Dermis microvascular lymphatic vessel endothelial cell (primary cell): ENCODE results near the gene SGPP1. TPM values are rescaled to one million over a fixed set of nuclear protein-coding genes. Genes with fewer than 3 reads are reported as not detected.
"Not testable (repeated sequence)": the region's sequence is repeated elsewhere in the genome, so short reads cannot be mapped to it uniquely, and the experiment has no call there.

Experiments
- DNase-seq, 2 donors: peaks; one replicate each; pipeline versions ENCODE4 v3.0.0 to v3.0.0-alpha.2; 2010; ENCODE audit warnings: low read depth in 2 of 2
- total RNA-seq: library from RNA; depleted of rRNA; stranded (reverse); fragments of >200 nt; gene quantifications from 2 replicates; pipeline ENCODE4 v1.2.1, GENCODE V29; 2014

The SGPP1 gene
- total RNA-seq, 1 donor from 2014 or later = 9.9 TPM

DNA sequence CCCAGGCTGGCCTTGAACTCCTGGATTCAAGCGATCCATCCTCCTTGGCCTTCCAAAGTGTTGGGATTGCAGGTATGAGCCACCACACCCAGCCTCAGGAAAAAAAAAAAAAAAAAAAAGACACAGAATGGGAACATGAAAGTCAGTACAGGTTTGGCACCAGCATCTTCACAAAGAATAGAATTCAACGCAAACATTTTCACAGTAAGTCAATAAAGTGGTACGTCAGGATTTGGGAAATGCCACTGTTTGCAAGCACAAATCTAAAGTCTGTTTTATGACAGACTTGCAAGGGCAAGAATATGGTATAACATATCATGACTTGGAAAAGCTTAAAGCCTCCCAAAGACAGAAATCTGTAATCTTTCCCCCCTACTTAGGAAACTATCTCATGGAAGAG is 51.2 kb downstream of the SGPP1 start:
- no peak for DNase-seq

DNA sequence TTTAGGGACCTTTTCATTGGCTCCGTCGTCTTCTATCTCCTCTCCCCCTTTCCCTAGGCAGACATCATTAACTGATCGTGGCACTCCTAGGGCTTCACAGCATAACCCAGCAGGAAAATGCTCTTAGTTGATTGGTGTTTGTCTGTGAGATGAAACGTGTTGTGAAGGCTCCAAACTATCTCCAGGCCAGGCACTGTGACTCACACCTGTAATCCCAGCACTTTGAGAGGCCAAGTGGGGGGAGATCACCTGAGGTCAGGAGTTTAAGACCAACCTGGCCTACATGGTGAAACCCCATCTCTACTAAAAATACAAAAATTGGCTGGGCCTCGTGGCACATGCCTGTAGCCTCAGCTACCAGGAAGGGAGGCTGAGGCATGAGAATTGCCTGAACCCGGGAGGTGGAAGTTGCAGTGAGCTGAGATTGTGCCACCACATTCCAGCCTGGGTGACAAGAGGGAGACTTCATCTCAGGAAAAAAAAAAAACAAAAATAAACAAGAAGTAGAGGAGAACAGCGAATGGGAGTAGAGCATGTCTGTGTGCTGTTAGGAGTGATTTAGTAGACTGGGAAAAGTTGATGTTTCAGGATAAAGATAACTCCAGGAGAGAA is 53.9 kb downstream of the SGPP1 start:
- no peak for DNase-seq

DNA sequence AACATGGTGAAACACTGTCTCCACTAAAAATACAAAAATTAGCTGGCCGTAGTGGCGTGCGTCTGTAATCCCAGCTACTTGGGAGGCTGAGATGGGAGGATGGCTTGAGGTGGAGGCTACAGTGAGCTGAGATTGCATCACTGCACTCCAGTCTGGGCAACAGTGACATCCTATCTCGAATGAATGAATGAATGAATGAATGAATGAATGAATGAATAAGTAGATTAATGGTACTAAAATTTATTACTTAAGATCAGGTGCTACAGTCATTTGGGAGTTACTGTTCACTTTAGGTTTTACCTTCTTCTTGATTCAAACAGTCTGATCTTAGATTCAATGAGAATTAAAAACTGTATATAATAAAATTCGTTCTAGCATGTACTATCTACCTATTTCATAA is 54.6 kb downstream of the SGPP1 start:
- no peak for DNase-seq

DNA sequence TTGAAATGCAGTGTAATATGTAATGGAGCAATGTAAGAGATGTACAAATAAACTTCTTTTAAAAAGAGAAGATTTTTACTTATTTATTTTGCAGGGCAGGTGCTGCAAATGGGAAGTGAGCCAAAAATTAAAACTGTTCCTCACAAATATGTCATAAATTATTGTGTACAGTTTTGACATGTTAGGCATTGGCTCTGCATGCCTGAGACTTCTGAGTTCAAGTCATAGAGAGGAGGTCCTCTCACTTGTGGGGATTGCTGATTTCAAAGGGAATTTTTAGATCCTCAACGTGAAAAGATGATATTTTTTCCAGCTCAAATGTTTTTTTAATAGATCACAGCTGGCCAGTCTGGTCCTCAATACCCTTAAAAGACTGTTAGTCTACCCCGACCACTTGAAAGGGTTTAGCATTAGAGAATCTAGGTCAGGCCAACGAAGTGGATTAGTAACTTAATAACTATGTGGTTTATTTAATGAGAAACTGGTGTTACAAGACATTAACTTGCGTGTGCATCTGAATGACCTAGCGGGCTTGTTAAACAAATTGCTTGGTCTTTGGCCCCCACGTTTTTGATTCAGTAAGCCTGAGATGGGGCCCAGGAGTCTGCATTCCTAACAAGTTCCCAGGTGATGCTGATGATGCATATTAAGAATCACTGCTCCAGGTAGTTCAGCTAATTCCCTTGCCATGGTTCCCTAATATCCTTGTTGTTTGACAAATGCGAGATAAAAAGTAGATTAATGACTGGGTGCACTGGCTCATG is 55.3 kb downstream of the SGPP1 start:
- no peak for DNase-seq

DNA sequence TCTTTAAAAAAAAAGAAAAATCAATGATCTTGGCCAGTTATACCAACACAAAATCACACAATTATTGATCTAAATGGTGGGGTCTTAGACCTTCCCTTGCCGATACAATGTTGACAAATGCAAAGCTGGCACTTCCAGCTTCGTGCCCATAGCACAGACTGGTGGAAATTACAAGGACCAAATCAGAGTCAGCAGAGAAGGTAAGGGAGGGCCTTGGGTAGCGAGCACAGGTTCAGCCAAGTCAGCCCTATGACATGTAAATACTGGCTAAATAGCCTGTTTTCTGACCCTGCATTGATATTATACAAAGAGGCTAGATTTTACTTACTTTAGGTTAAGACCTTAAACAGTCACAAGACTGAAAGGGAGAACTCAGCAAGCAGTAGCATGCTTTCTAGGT is 55.9 kb downstream of the SGPP1 start:
- no peak for DNase-seq

DNA sequence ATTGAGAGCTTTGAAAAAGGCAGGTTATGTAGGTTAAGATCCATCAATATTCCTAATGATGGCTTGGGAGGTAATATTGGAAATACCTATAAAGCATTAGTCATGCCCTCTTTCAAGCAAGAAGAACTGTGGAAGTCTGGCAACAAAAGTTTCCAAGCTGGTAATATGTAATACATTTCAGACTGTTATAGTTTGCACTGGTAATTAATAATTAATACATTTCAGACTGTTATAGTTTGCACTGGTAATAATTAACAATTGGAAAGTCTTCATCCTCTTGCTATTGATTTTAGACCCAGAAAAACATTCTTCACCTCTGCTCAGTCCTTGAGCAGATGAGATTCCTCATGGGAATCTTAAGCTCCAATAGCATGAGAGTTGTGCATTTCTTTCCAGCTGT is 57.2 kb downstream of the SGPP1 start:
- DNase-seq = no peak

- DNase-seq = no peak
These were observed 61.5 kb downstream of the SGPP1 start for GRCh38 chr14:63666335-63666734.

DNA sequence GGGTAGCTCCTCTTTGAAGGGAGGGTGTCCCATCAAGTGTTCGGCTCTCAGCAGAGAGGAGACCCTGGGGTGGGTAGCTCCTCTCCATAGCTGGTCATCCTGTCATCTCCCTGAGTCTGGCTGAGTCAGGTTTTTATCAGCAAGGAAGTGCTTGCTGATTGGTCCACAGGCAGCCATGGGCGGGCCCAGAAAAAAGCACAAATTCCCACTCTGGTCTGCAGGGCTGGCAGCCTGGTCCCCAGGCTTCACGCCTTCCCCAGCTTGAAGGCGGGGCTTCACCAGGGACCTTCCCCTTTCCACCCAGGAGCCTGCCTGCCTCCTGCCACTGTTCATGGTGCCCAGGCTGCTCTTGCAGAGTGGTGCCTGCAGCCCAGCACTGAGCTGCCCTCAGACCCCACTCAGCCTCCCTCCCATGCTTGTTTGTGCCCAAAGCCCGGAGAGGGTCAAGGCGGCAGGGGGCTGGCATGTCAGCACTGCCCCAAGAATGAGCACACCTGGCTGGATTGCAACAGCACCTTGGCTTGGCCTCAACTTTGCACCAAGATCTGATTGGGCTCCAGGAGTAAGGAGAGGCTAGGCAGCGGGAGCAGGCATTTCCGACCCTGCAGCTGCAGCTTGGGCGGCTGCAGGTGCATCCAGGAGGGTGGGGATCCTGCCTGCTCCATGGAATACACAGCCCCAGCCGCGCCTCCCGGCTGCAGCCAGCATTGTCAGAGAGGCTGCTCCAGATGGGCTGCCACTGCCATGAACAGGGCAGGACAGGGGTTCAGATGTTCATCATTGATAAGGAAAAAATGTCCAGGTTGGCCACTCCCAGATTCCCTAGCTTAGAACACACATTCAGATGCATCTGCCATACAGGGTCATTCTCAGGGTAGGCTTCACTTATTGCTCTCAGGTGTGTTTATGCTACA is 64.2 kb downstream of the SGPP1 start:
- no peak for DNase-seq

- no peak for DNase-seq
These were observed 65.1 kb downstream of the SGPP1 start for GRCh38 chr14:63662776-63663175.

GRCh38 chr14:63661881-63662280 is 66.0 kb downstream of the SGPP1 start:
- not testable (repeated sequence) for DNase-seq

DNA sequence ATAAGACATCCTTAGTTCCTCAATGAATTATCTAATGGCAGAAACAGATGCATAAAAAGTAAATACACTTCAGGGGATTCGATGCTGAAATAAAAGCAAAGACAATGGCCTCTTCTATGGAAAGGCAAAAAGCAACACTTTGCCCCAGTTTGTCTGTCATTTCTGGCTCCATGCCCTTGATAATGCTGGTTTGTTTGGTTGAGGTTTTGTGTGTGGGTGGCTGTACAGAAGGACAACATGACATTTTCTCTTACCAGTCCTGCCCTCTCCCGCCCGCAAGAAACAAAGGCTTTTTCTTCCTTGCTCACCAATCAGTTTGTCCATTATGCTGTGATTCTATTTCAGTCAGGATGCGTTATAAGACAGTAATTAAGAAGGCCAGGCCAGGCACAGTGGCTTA is 68.1 kb downstream of the SGPP1 start:
- no peak for DNase-seq

DNA sequence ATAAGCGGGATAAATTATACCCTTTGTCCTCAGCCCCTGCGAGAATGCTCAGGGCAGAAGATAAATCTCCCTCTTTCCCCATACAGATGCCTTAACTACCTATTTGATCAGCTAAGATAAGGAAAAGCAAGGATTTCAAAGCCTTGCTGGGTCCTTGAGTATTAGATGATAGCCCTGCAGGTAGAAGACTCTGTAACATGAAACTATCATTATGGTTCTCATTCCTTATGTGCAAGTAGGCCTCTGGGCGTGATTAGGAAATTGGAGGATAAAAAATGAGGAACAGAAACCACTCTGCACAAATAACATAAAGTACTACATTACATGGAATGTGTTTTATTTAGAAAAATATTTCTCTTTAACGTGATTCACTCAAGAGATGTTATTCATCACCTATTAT is 71.7 kb downstream of the SGPP1 start:
- DNase-seq = no peak

- no peak for DNase-seq
These were observed 72.9 kb downstream of the SGPP1 start for GRCh38 chr14:63654936-63655335.

- DNase-seq = no peak
These were observed 73.5 kb downstream of the SGPP1 start for GRCh38 chr14:63654346-63654745.

DNA sequence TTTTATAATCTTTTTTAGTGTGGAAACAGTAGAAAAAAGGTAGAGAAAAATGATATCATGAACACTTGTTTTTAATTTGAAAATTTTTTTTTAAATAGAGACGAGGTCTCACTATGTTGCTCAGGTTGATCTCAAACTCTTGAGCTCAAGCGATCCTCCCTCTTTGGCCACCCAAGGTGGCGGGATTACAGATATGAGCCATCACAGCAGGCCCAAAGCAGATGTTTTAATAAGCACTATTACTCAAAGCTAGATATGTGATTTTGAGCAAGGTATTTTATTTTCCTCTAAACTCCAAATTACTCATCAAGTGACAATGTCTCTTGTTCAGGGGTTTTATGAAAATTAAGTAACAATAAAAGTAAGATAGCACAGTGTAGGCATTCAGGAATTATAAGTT is 75.5 kb downstream of the SGPP1 start:
- DNase-seq = no peak

- no peak for DNase-seq
These were observed 77.5 kb downstream of the SGPP1 start for GRCh38 chr14:63650256-63650952.

GRCh38 chr14:63647696-63648410 is 80.0 kb downstream of the SGPP1 start:
- DNase-seq = no peak

DNA sequence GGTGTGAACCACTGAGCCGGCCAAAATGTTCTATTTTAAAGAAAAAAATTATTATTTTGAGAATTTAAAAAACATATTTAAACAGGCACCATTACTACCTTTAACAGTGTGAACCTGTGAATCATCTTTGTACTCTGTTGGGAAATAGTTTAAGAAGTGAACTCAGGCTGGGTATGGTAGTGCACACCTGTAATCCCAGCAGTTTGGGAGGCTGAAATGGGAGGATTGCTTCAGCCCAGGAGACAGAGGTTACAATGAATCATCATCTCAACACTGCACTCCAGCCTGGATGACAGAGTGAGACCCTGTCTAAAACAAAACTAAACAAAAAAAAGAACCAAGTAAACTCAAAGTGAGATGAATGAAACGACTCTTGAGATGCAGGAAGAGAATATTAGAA is 83.1 kb downstream of the SGPP1 start:
- DNase-seq = no peak

- DNase-seq = peak in 1 of 2 donors; percentile 7
These were observed 85.0 kb downstream of the SGPP1 start for GRCh38 chr14:63642656-63643382.

- peak; percentile 95 to 97 for DNase-seq
These were observed 85.6 kb downstream of the SGPP1 start for GRCh38 chr14:63642229-63642611.
